NCI-H748 treated with DMSO at 0.1 percent for 48 hours (cell line): ENCODE data around the gene KLF8.
"Not testable (repeated sequence)": the region's sequence is repeated elsewhere in the genome, so short reads cannot be mapped to it uniquely, and the experiment has no call there.

Experiments
- DNase-seq: peaks from one replicate; lab custom pipeline; 2025; lab: John Stamatoyannopoulos, UW

The KLF8 gene

GRCh38 chrX:56232221-56233082 is at the start of gene KLF8:
KLF8 (plus strand) TSS chrX:56232356; CDS start chrX:56233335, 979 bp downstream.
- no peak for DNase-seq

- DNase-seq, result not testable (repeated sequence)
Observed at GRCh38 chrX:56206945-56207344, 25.2 kb upstream of the KLF8 start.

- DNase-seq, result no peak
Observed at GRCh38 chrX:56211701-56212100, 20.5 kb upstream of the KLF8 start.

- no peak for DNase-seq
Observed at GRCh38 chrX:56216332-56216731, 15.8 kb upstream of the KLF8 start.

- peak; percentile 4 for DNase-seq
Observed at GRCh38 chrX:56219700-56220099, 12.5 kb upstream of the KLF8 start.

- DNase-seq, result no peak
Observed at GRCh38 chrX:56221101-56221500, 11.1 kb upstream of the KLF8 start.

GRCh38 chrX:56222473-56223000 is 9.6 kb upstream of the KLF8 start:
- DNase-seq, result no peak

GRCh38 chrX:56226980-56227379 is 5.2 kb upstream of the KLF8 start:
- no peak for DNase-seq

- no peak for DNase-seq
Observed at GRCh38 chrX:56228914-56229313, 3.2 kb upstream of the KLF8 start.

GRCh38 chrX:56231537-56232090 is 542 bp upstream of the KLF8 start:
- DNase-seq, result no peak

GRCh38 chrX:56233100-56233499 is 944 bp downstream of the KLF8 start:
- no peak for DNase-seq

- no peak for DNase-seq
Observed at GRCh38 chrX:56233682-56234081, 1.5 kb downstream of the KLF8 start.

GRCh38 chrX:56248492-56248891 is 16.3 kb downstream of the KLF8 start:
- DNase-seq, result peak; percentile 13

- no peak for DNase-seq
Observed at GRCh38 chrX:56253832-56254703, 21.9 kb downstream of the KLF8 start.

- no peak for DNase-seq
Observed at GRCh38 chrX:56268888-56269287, 36.7 kb downstream of the KLF8 start.

GRCh38 chrX:56278692-56279091 is 46.5 kb downstream of the KLF8 start:
- DNase-seq, result no peak

- DNase-seq, result no peak
Observed at GRCh38 chrX:56279863-56280262, 47.7 kb downstream of the KLF8 start.

- DNase-seq, result no peak
Observed at GRCh38 chrX:56281789-56282188, 49.6 kb downstream of the KLF8 start.

- no peak for DNase-seq
Observed at GRCh38 chrX:56284269-56284668, 52.1 kb downstream of the KLF8 start.

- DNase-seq, result no peak
Observed at GRCh38 chrX:56288608-56289007, 56.5 kb downstream of the KLF8 start.

GRCh38 chrX:56289449-56289848 is 57.3 kb downstream of the KLF8 start:
- DNase-seq, result no peak

- no peak for DNase-seq
Observed at GRCh38 chrX:56308726-56309125, 76.6 kb downstream of the KLF8 start.
